Measurements from ENCODE around the gene GRAMD4.
"Not testable (repeated sequence)": the region's sequence is repeated elsewhere in the genome, so short reads cannot be mapped to it uniquely, and the experiment has no call there.

GRAMD4 gene

DNA sequence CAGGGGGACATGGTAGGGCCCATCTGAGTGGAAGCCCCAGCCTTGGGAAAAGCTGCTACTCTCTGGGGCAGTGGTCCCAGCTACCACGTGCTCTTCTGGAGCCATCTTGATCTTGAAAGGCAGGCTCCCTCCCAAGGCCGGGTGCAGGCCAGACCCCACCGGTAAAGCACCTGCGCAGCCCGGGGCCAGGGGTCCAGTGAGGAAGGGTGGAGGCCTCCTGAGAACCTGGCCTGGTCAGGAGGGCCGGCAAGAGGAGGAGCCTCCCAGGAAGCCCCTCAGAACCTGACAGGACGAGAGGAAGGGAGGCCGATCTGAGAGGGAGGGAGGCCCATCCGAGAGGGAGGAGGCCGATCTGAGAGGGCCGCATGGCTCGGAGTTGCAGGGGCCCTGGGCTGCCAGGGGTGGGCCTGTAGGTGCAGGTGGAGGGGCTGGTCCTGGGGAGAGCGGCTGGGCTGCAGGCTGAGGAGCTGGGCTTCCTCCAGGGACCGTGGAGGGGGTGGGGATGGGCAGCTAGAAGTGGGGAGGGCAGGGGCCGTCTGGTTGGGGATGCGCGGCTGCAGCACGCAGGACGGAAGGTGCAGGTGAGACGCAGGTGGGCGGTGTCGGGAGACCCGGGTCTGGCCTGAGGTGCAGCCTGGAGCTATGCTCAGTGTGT is 529 bp downstream of the GRAMD4 start:
- DNase-seq = no peak

- DNase-seq = not testable (repeated sequence)
These were observed 1.2 kb downstream of the GRAMD4 start for GRCh38 chr22:46621243-46621930.

DNA sequence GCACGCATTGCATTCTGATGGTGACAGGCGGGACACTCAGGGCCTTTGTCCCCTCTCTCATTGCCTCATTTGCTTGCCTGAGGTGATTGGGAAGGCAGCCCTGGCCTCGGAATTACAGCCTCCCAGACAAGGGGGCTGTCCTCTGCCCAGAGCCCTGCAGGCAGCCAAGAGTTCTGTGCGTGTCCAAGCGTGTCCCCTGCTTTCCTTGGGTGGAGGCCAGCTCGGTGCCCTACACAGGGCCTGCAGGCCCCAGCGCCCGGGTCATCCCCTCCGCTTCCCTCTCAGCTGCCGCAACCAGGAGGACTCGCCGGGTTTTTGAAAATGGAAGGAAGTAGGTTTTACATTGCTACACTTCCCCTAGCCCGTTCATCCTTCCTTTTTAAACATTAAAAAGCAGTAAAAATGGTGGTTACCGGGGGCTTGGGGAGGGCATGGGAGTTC is 1.9 kb downstream of the GRAMD4 start:
- DNase-seq = no peak

DNA sequence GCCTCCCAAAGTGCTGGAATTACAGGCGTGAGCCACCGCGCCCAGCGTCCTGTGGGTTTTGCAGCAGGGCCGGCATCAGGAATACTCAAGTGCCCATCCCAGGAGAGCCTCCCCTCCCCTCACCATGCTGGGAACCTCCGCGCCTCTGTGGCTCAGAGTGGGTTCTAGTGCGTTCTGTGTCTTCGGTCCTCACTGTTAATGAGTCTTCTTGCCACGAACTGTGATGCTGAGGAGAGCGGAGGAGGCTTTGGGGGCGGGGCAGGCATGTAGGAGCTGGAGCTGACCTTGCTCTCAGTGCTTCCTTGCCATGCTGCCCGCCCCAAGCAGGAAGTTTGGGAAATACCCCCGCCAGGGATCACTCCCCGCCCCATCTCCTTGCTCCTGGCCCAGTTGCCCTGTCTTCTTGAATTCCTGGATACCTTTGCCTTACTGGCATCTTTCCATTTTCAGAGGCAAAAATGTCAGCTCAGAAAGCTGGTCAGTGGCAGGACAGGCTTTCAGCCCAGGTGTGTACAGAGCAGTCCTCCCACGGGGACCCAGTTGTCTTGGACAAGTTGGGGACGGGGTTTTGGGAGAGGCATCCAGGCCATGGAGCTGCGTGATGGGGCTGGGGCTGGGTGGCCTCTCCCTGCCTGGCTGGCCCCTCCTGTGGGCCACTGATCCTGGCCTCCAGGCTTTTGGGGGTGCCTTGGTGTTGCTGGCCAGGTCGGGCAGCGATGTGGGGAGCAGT is 5.1 kb downstream of the GRAMD4 start:
- no peak for DNase-seq

GRCh38 chr22:46625843-46626349 is 5.7 kb downstream of the GRAMD4 start:
- no peak for DNase-seq

DNA sequence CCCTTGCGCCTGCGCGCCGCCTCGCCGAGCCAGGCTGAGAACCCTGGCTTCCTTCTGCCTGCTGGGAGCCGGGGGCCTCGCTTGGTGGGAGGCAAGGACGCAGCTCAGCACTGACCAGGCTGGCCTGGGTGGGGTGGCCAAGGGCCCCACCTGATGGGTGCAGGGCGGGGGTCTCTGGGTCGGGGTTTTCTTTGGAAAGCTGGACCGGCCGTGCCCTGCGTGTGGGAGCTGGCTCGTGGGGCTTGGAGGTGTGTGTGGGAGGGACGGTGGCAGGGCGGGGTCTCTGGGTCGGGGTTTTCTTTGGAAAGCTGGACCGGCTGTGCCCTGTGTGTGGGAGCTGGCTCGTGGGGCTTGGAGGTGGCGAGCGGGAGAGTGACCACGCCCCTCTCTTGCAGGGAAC is 6.2 kb downstream of the GRAMD4 start:
- DNase-seq = no peak

DNA sequence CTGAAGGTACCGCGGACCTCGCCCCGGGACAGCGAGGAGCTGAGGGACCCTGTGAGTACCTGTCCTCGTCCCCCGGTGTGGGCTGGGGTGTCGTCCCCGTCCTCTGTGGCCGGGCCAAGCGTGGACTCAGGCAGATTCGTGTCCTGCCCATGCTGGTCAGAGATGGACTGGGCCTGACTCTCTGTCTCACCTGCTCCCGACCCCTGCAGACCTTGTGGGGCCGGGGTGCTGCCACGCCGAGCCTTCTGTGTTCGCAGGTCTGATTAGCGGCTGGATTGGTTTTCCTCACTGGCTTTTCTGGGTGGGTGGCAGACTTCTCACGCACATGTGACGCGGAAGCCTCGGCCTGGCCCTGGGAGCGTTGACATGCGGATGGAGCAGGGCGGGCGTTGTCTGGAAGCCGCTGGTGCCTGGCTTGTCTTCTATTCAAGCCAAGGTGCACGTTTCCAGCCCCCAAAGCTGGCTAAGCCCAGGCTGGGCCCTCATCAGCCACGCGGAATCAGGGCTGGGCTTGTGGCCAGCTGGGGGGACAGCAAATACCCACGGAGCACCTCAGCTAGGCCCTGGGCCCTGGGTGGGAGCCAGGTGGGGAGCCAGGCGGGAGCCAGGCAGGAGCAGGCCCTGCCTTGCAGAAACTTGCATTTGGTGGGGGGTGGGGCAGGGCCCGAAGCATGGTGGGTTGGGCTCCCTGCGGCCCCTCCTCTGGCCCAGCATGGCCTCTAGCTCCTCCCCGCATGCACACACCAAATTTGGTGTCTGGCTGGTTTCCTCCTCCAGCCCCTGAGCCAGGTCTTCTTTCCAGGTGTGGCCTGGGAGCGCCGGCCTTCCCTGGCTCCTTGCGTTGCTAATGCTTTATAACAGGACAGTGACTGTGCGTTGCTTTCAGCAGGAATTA is 7.0 kb downstream of the GRAMD4 start:
- no peak for DNase-seq

DNA sequence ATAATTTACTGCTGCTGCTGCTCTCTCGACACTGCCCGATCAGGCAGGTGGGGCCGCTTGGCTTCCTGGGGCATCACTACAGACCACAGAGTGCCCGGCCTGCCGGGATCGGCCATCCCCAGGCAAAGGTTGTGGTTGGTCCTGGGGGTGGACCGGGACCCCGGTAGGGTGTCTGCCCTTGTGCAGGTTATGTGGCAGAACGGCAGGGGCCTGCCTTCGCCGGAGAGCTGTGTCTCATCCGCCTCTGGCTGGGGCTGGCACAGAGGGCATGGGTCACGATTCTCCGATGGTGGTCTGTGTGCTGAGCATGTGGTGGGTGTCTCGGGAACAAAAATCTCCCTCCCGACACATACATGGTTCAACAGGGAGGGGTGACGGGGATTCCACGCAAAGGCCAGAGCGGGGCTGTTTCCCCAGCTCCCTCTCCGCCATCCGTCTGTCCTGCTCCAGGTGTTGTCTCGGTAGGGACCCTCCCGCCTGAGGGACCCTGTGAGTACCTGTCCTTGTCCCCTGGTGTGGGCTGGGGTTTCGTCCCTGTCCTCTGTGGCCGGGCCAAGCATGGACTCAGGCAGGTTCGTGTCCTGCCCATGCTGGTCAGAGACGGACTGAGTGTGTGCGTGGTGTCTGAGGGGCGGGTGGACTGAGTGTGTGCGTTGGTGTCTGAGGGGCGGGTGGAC is 7.8 kb downstream of the GRAMD4 start:
- DNase-seq = no peak

DNA sequence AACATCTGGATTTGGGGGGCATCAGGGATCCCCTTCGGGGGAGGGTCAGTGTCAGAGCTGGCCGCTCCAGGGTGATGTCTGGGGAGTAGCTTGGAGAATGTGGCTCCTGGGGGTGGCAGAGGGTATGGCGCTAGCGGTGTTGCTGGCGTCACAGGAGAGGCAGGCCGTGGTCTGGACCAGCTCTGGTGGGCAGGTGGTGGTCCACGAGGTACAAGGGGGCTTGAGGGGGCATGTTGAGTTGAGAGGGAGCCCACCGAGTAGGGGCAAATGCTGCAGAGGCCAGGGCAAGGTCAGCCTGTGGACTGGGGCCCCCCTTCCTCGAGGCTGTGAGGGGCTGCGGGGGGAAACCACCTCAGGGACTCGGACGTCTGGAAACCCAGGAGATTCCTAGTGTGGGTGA is 8.6 kb downstream of the GRAMD4 start:
- DNase-seq = no peak

DNA sequence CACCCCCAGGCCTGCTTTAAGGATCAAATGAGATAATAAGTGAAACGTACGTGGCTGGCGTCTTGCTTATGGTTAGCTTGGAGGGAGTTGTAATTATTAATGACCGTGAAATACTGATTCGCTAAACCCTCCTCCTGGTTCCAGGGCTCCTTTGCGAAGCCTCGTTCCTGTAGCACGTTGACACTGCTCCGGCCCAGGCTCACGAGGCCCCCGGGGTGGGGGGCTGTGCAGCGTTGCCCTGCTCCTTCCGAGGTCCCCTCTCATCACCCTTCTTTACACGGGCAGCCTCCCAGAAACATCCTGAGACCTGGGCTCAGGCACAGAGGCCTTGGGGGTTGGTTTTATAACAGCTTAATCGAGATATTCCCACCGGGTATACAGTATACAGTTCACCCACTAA is 9.1 kb downstream of the GRAMD4 start:
- DNase-seq = no peak

DNA sequence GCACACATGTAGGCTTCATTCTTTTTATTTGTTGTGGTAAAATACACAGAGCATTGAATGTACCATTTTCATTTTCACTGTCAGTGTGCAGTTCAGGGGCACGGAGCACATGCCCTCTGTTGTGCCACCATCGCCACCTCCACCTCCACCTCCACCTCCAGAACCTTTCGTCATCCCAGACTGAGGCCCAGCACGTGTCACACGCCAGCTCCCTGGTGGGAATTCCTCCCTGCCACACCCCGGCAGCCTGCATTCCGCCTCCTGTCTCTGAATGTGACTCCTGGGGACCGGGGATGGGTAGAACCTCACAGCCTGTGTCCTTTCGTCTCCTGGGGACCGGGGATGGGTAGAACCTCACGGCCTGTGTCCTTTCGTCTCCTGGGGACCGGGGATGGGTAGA is 10.9 kb downstream of the GRAMD4 start:
- no peak for DNase-seq

DNA sequence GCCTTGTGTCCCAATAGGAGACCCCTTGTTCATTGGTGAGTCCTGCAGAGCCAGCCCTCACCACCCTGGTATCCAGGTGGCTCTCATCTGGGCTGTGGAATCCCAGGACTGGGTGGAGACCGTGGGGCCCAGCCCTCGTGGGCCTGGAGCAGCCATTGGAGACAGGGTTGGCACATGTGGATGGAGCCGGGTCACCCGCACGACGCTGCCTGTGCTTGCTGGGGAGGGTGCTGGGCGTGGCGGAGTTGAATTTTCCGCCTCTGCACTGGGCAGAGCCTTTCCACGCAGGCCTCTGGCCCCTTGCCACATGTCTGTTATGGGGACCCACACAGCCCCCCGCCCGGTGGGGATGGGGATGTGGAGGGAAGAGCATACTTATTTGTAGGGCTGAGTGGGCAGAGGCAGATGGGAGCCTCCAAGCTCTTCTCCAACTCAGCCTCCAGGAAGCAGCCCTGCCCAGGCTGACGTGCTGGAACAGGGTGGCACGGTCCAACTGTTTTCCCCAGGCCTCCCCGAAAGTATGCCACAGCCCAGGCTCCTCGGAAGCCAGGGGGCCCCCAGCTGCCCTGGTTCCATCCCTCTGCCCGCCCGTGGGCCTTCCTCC is 12.6 kb downstream of the GRAMD4 start:
- no peak for DNase-seq

DNA sequence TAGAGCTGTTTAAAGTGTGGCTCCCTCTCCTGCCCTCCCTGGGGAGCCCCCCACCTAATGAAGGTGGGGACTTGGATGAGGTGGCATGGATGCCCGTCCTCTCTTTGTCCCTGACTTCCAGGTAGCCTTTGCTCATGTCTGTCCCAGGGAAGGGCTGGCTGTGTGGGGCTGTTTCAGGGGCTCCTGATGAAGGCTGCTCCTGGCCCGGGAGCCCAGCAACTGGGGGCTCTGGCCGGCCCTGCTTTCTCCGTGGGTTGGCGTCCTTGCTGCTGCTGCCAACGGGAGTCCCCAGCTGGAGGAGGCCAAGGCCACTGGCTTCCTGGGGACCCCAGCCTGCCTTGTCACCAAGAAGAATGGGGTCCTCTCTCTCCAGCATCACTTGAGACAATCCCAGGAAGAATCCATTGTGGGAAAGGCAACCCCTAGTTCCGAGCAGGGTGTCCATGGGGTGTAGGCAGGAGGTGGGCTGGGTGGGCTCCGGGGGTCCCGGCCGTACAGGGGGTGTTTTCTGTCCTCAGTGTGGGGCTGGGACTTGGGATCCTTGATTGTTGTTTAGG is 13.2 kb downstream of the GRAMD4 start:
- no peak for DNase-seq

- no peak for DNase-seq
These were observed 14.0 kb downstream of the GRAMD4 start for GRCh38 chr22:46634011-46634699.

- DNase-seq = not testable (repeated sequence)
These were observed 14.9 kb downstream of the GRAMD4 start for GRCh38 chr22:46634973-46635685.

DNA sequence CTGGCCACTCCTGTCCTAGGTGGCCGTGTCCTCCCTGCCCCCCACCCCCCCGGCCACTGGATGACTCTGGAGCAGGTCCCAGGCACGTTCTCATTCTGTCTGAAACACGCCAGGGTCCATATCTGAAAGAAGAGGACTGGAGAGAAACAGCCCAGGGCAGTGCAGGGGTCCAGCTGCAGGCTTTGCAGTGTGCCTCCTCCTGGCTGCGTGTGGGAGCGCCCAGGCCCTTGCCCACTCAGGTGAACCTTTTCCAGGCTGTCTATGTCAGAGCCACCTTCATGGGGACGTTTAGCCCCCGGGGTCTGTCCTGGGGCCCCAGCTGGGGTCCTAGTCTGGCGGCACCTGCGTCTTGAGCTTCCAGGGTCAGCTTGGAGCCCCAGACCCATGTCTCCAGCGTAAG is 15.6 kb downstream of the GRAMD4 start:
- DNase-seq = no peak

DNA sequence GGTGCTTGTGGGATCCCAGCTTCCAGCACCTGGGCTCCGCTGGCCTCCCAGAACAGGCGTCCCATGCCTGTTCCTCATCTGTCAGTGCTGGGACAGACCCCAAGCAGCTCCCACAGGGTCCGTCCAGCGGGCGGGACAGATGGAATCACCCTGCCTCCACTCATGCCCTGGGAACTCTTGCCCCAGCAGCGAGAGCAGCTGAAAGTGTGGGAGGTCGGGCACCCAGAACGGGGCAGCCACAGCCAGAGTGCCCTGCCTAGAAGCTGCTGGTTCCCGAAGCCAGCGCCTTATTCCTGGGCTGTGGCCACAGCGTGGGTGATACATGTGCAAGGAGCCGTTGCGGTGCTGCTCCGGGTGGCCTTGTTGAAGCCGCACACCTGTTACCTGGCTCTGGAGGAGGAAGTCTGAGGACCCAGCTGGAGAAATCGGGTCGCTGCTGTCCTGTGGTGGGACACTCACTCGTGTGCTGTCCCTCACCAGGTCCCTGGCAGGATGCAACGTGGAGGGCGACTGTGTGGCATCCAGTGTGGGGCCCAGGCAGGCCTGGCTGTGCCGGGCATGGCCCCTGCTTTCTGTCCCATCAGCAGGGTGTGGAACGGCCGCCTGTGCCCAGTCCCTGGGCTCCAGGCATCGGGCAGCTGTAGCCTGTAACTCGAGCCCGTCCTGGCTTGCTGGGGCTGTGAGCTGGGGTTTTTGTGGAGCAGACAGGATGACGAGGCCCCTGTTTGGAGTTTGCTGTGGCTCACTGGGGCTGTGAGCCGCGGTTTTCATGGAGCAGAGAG is 16.2 kb downstream of the GRAMD4 start:
- DNase-seq = no peak

GRCh38 chr22:46637711-46638600 is 17.8 kb downstream of the GRAMD4 start:
- no peak for DNase-seq

All from central memory CD4-positive, alpha-beta T cell (primary cell).